Activated naive CD8-positive, alpha-beta T cell treated with anti-CD3 and anti-CD28 coated beads, Interleukin-2, amount 10 ng/mL, durations not matched to agents 7 days and 5 days (primary cell): ENCODE data around the gene F2RL2. TPM values are rescaled to one million over a fixed set of nuclear protein-coding genes. Genes with fewer than 3 reads are reported as not detected.
"Not testable (repeated sequence)": the region's sequence is repeated elsewhere in the genome, so short reads cannot be mapped to it uniquely, and the experiment has no call there.

Experiments
- ATAC-seq: fragments of 150-1000 bp; cut with Tn5 transposase; one replicate; pipeline ENCODE4 v1.10.0; 2021; ENCODE audit warnings: low read depth, moderate library complexity
- POLR2A ChIA-PET: fragments of 350-600 bp; sonication (Branson Sonifier 250); formaldehyde crosslinking; loops from one replicate; lab custom pipeline; 2021; ENCODE audit warnings: antibody characterized with exemption; lab: Charles Lee
- DNase-seq: peaks from one replicate; pipeline ENCODE4 v3.0.0; 2021
- H3K27ac Mint-ChIP-seq: one replicate; pipeline ENCODE4 v1.8.0; 2022; ENCODE audit warnings: mild to moderate bottlenecking, mixed read lengths
- H3K27me3 Mint-ChIP-seq: one replicate; pipeline ENCODE4 v1.8.0; 2022; ENCODE audit warnings: mild to moderate bottlenecking, moderate library complexity, mixed read lengths
- H3K36me3 Mint-ChIP-seq: one replicate; pipeline ENCODE4 v1.8.0; 2021; ENCODE audit warnings: mild to moderate bottlenecking, mixed read lengths
- H3K4me1 Mint-ChIP-seq: one replicate; pipeline ENCODE4 v1.8.0; 2021; ENCODE audit warnings: mixed read lengths
- H3K4me3 Mint-ChIP-seq: one replicate; pipeline ENCODE4 v1.8.0; 2022; ENCODE audit warnings: mild to moderate bottlenecking, moderate library complexity, mixed read lengths
- H3K9me3 Mint-ChIP-seq: one replicate; pipeline ENCODE4 v1.8.0; 2021; ENCODE audit warnings: mixed read lengths
- total RNA-seq, 2 experiments: library from RNA; stranded (reverse); gene quantifications; one replicate each; pipeline ENCODE4 v1.2.3, GENCODE V29; 2021

Gene F2RL2
- total RNA-seq, 2 experiments from 2014 or later = not detected

- Mint-ChIP-seq H3K4me1 (no peaks in the 10 kb centered on the region), H3K4me3 (no peak overlapping the region), H3K27me3 (no peaks in the 10 kb centered on the region), H3K36me3 (peaks cover 32% of the 10 kb centered on the region), H3K9me3 (no peaks in the 10 kb centered on the region), H3K27ac (no peak overlapping the region)
- ATAC-seq = no peak
- no peak for DNase-seq
- POLR2A ChIA-PET = no interaction called here
Observed at GRCh38 chr5:76612942-76613341, 10.3 kb downstream of the F2RL2 start.

DNA sequence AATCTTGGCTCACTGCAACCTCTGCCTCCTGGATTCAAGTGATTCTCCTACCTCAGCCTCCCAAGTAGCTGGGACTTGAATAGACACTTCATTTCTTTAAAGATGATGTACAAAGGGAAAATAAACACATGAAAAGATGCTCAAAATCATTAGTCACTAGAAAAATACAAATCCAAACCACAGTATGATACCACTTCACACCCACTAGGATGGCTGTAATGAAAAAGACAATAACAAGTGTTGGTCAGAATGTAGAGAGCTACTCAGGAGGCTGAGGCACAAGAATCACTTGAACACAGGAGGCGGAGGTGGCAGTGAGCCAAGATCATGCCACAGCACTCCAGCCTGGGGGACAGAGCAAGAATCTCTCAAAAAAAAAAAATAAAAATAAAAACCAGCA is 13.0 kb downstream of the F2RL2 start:
- no peak overlapping the region for H3K27ac Mint-ChIP-seq
- no peaks in the 10 kb centered on the region for H3K9me3 Mint-ChIP-seq
- no peak overlapping the region for H3K4me3 Mint-ChIP-seq
- POLR2A ChIA-PET = no interaction called here
- ATAC-seq (no peak), DNase-seq (no peak)
- H3K27me3 Mint-ChIP-seq = no peaks in the 10 kb centered on the region
- H3K36me3 Mint-ChIP-seq = peaks cover 23% of the 10 kb centered on the region
- no peaks in the 10 kb centered on the region for H3K4me1 Mint-ChIP-seq

DNA sequence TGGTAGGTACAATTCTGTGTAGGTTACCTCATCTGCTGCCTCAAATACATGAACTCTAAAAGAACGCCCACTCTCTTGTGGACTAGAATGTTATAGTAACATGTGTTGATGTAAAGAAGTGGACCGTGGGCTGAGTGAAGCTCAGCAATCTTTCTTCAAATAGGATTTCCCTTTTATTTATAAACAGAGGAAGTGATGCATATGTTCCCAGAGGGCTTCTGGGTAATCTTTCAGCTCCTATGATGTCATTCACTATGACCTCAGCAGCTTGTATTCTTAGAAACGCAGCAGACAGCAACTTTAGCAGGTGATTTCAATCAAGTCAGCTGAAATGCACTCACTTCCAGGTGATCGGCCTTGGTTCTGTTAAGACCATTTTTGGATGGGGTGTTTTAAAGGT is 14.4 kb downstream of the F2RL2 start:
- POLR2A ChIA-PET = interaction anchor here (0.6 kb wide), 1 partner anchor 205 kb away, joined by 3 read pairs; no protein-coding TSS in a partner anchor
- H3K4me3 Mint-ChIP-seq = no peak overlapping the region

DNA sequence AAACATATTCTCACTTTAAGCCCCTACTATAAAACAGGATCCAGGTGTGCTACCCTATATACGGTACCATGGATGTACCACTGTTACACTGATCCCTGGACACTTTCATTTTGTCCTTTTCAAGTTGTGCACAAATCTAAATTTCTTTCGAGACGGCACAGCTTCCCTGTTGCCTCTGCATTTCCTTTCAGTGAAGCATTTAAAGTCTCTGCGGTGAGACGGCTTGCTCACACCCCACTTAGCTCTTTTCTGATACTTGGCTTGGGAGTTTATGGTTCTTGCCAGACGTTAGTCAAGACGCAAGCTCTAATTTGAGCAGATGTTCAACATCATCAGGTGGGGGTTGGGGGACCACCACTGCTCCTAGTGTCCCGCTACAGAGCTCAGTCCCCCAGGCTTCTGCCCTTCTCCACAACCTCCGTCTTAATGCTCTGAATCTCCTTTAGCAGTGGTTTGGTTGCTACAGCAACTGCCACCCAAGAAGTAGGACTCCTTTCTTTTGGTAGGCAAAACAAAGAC is 15.8 kb downstream of the F2RL2 start:
- ATAC-seq = no peak

More for the DNA sequence above, 14.4 kb downstream of the F2RL2 start:
- H3K27ac Mint-ChIP-seq = no peak overlapping the region
- no peaks in the 10 kb centered on the region for H3K9me3 Mint-ChIP-seq
- H3K36me3 Mint-ChIP-seq = peaks cover 32% of the 10 kb centered on the region
- H3K4me1 Mint-ChIP-seq = no peaks in the 10 kb centered on the region
- no peaks in the 10 kb centered on the region for H3K27me3 Mint-ChIP-seq
- peak; percentile 42 for ATAC-seq
- DNase-seq = no peak

GRCh38 chr5:76606701-76607100 is 16.5 kb downstream of the F2RL2 start:
- DNase-seq (no peak), ATAC-seq (no peak)
- no peaks in the 10 kb centered on the region for H3K9me3 Mint-ChIP-seq
- H3K4me3 Mint-ChIP-seq = no peak overlapping the region
- POLR2A ChIA-PET = interaction anchor here (1.4 kb wide), 1 partner anchor 168 kb away, joined by 4 read pairs; no protein-coding TSS in a partner anchor
- H3K4me1 Mint-ChIP-seq = no peaks in the 10 kb centered on the region
- H3K27ac Mint-ChIP-seq = peak overlapping the region; percentile 2
- peaks cover 25% of the 10 kb centered on the region for H3K36me3 Mint-ChIP-seq
- H3K27me3 Mint-ChIP-seq = no peaks in the 10 kb centered on the region

More for the DNA sequence above, 15.8 kb downstream of the F2RL2 start:
- H3K4me3 Mint-ChIP-seq = no peak overlapping the region
- no peaks in the 10 kb centered on the region for H3K9me3 Mint-ChIP-seq
- POLR2A ChIA-PET = interaction anchor here (1.4 kb wide), 1 partner anchor 167 kb away, joined by 4 read pairs; no protein-coding TSS in a partner anchor
- H3K27ac Mint-ChIP-seq = peak overlapping the region; percentile 28
- no peak for DNase-seq
- H3K27me3 Mint-ChIP-seq = no peaks in the 10 kb centered on the region
- H3K4me1 Mint-ChIP-seq = no peaks in the 10 kb centered on the region
- H3K36me3 Mint-ChIP-seq = peaks cover 28% of the 10 kb centered on the region

DNA sequence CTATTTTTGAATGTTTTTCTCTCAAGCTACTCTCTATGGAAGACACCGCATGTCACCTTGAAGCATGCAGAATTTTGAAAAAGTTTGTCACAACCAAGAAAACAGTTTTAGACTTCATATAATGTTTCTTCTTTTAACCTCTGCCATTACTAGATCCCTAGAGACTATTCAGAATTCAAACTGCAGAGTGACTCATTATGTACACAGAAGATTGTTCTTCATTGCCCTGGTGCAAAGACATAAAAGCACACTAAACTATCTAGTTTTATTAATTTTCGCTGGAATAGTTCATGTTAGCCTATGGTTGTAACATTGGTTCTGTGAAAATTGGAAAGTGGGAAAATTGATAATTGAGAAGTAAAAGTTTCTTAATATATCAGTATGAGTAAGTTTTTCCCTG is 18.4 kb downstream of the F2RL2 start:
- DNase-seq (no peak), ATAC-seq (no peak)
- Mint-ChIP-seq H3K27ac (no peak overlapping the region), H3K4me1 (no peaks in the 10 kb centered on the region), H3K36me3 (peaks cover 19% of the 10 kb centered on the region), H3K27me3 (no peaks in the 10 kb centered on the region), H3K4me3 (no peak overlapping the region), H3K9me3 (no peaks in the 10 kb centered on the region)
- POLR2A ChIA-PET = no interaction called here

- H3K4me1 Mint-ChIP-seq, POLR2A ChIA-PET: not testable (repeated sequence)
- H3K36me3 Mint-ChIP-seq = peaks cover 19% of the 10 kb centered on the region
Observed at GRCh38 chr5:76603991-76604390, 19.2 kb downstream of the F2RL2 start.

DNA sequence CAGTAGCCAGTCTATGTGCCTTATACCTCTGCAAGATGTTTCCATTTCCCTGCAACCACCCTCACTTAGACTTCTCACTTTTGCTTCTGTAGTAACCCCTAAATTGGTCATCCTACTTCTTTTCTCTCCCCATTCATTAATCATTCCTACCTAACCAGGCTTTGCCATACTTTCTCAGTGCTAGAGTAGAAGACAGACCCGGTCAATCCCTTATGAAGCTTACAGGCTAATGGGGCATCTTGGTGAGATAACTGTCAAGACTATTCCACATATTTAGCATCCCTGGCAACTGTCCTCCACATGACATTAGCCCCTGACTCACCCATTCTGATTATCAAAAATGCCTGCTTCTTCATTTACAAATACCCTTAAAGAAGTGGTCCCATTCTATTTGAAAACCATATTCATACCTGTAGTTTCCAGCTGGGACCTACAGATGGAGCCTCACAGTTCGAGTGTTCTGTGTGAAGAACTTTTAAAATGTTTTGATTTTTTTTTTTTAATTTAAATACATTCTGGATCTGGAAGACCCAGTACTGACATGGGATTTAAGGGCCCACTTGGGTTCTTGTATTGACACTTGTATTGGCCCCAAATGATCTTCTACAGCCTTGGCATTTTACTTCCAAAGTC is 21.0 kb downstream of the F2RL2 start:
- ATAC-seq (no peak), DNase-seq (no peak)
- Mint-ChIP-seq H3K27ac (no peak overlapping the region), H3K4me3 (no peak overlapping the region), H3K9me3 (no peaks in the 10 kb centered on the region), H3K27me3 (no peaks in the 10 kb centered on the region), H3K4me1 (no peaks in the 10 kb centered on the region), H3K36me3 (peaks cover 19% of the 10 kb centered on the region)
- POLR2A ChIA-PET = no interaction called here

More at GRCh38 chr5:76603991-76604390, 19.2 kb downstream of the F2RL2 start:
- DNase-seq, ATAC-seq, H3K9me3 Mint-ChIP-seq, H3K4me3 Mint-ChIP-seq, H3K27me3 Mint-ChIP-seq, H3K27ac Mint-ChIP-seq: not testable (repeated sequence)

DNA sequence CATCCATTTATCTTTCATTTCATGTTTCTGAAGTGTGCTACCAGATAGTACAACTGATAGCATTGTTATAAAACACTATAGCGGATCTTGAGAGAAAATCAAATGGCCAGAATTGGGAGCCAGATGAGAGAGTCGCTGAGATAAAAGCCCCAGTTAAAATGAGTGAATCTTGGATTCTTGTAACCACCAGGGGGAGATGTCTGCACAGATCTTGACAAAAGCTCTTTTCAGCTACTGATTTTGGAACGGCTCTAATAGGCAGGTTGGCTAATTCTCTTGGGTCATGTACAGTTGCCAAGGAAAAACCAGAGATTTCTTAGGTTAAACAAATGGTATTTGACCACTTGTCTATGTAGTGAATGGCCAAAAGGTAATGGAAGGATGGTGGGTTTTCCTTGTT is 21.7 kb downstream of the F2RL2 start:
- H3K27ac Mint-ChIP-seq = no peak overlapping the region
- ATAC-seq = no peak
- POLR2A ChIA-PET = no interaction called here
- H3K4me1 Mint-ChIP-seq = no peaks in the 10 kb centered on the region
- H3K9me3 Mint-ChIP-seq = no peaks in the 10 kb centered on the region
- DNase-seq = no peak
- H3K27me3 Mint-ChIP-seq = no peaks in the 10 kb centered on the region
- H3K4me3 Mint-ChIP-seq = no peak overlapping the region
- peaks cover 21% of the 10 kb centered on the region for H3K36me3 Mint-ChIP-seq

GRCh38 chr5:76600716-76601115 is 22.5 kb downstream of the F2RL2 start:
- no peaks in the 10 kb centered on the region for H3K4me1 Mint-ChIP-seq
- no peaks in the 10 kb centered on the region for H3K27me3 Mint-ChIP-seq
- no peaks in the 10 kb centered on the region for H3K9me3 Mint-ChIP-seq
- ATAC-seq = no peak
- no peak for DNase-seq
- H3K36me3 Mint-ChIP-seq = peaks cover 22% of the 10 kb centered on the region
- H3K4me3 Mint-ChIP-seq = no peak overlapping the region
- POLR2A ChIA-PET = no interaction called here
- no peak overlapping the region for H3K27ac Mint-ChIP-seq

- Mint-ChIP-seq H3K4me3 (no peak overlapping the region), H3K9me3 (no peaks in the 10 kb centered on the region), H3K4me1 (peaks cover 1% of the 10 kb centered on the region), H3K36me3 (peaks cover 15% of the 10 kb centered on the region), H3K27me3 (no peaks in the 10 kb centered on the region), H3K27ac (no peak overlapping the region)
- POLR2A ChIA-PET = no interaction called here
- ATAC-seq = no peak
- DNase-seq = no peak
Observed at GRCh38 chr5:76598531-76598930, 24.7 kb downstream of the F2RL2 start.

GRCh38 chr5:76595755-76596481 is 27.3 kb downstream of the F2RL2 start:
- ATAC-seq = no peak
- POLR2A ChIA-PET = no interaction called here
- Mint-ChIP-seq H3K36me3 (peaks cover 32% of the 10 kb centered on the region), H3K4me3 (no peak overlapping the region), H3K9me3 (no peaks in the 10 kb centered on the region), H3K27ac (no peak overlapping the region), H3K4me1 (peaks cover 1% of the 10 kb centered on the region), H3K27me3 (no peaks in the 10 kb centered on the region)
- no peak for DNase-seq

- DNase-seq (no peak), ATAC-seq (no peak)
- peaks cover 1% of the 10 kb centered on the region for H3K4me1 Mint-ChIP-seq
- no peak overlapping the region for H3K27ac Mint-ChIP-seq
- no peak overlapping the region for H3K4me3 Mint-ChIP-seq
- no peaks in the 10 kb centered on the region for H3K27me3 Mint-ChIP-seq
- POLR2A ChIA-PET = no interaction called here
- H3K9me3 Mint-ChIP-seq = no peaks in the 10 kb centered on the region
- peaks cover 37% of the 10 kb centered on the region for H3K36me3 Mint-ChIP-seq
Observed at GRCh38 chr5:76594107-76594506, 29.1 kb downstream of the F2RL2 start.

GRCh38 chr5:76592692-76593091 is 30.5 kb downstream of the F2RL2 start:
- peaks cover 1% of the 10 kb centered on the region for H3K4me1 Mint-ChIP-seq
- no peaks in the 10 kb centered on the region for H3K27me3 Mint-ChIP-seq
- DNase-seq (no peak), ATAC-seq (no peak)
- H3K36me3 Mint-ChIP-seq = peaks cover 37% of the 10 kb centered on the region
- POLR2A ChIA-PET = no interaction called here
- H3K27ac Mint-ChIP-seq = no peak overlapping the region
- no peak overlapping the region for H3K4me3 Mint-ChIP-seq
- H3K9me3 Mint-ChIP-seq = no peaks in the 10 kb centered on the region
